ENCODE measurements around the gene KCND2.
"Not testable (repeated sequence)": the region's sequence is repeated elsewhere in the genome, so short reads cannot be mapped to it uniquely, and the experiment has no call there.

Gene KCND2

GRCh38 chr7:120272701-120273475, at the start of gene KCND2:
KCND2 (plus strand) TSS chr7:120273175.
- DNase-seq (ENCODE audit: low read depth), result no peak

DNA sequence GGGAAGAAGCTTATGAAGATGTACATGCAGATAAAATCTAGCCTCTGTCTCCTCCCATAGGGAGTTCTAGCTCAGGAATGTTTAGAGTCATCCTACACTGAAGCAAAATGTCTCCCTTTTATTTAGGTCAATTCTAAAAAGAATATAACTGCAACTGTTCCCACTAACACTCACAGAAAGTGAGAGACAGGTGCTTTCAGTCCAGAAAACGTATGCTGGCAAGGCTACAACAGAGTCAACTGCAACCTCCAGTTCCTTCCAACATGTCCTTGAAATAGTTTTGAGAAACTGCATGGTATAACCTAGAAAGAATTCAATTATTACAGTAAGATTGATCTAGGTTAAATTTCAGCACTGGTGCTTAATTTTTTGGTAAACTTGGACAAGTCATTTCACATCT, 46.8 kb upstream of the KCND2 start:
- DNase-seq (ENCODE audit: low read depth), result no peak

GRCh38 chr7:120227255-120227654, 45.7 kb upstream of the KCND2 start:
- DNase-seq (ENCODE audit: low read depth), result no peak

DNA sequence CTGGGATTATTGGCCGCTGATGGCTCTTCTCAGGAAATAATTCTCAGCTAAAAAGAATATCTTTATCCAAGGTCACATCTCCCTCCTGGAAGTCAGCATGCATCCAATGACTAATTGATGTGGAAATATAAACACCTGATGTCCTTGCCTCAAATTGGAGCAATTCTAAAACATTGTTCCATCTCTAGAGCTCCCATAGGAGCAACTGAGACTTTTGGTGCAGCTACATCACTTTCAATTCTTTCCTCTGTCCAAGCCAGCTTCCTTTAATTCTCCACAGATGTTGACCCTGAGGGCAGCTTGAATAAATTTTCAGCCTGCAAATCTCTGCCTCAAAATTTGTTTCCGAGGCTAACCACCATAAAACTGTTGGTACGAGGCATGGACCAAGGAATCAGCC, 43.9 kb upstream of the KCND2 start:
- no peak for DNase-seq (ENCODE audit: low read depth)

- DNase-seq (ENCODE audit: low read depth), result no peak
These were observed 39.6 kb upstream of the KCND2 start for GRCh38 chr7:120233338-120233737.

GRCh38 chr7:120240350-120240749, 32.6 kb upstream of the KCND2 start:
- DNase-seq (ENCODE audit: low read depth), result not testable (repeated sequence)

GRCh38 chr7:120241973-120242372, 31.0 kb upstream of the KCND2 start:
- no peak for DNase-seq (ENCODE audit: low read depth)

GRCh38 chr7:120254845-120255244, 18.1 kb upstream of the KCND2 start:
- no peak for DNase-seq (ENCODE audit: low read depth)

- DNase-seq (ENCODE audit: low read depth), result no peak
These were observed 16.5 kb upstream of the KCND2 start for GRCh38 chr7:120256344-120257070.

DNA sequence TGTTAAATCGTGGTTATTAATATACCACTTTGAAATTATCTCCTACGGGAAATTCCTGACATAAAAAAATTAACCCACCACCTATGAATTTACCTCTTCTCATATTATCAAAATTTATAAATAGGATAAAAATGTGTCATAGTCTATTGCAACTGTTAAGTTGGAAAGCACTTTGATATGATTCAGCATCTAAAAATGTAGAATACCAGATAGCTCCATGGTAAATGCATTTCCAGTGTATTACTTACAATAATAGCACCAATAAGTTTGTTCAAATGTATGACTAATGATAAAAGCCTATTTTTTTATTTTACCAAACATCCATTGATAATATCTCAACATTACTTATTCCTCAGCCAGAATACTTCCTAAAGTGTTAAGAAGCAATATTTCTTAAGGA, 13.6 kb upstream of the KCND2 start:
- no peak for DNase-seq (ENCODE audit: low read depth)

- DNase-seq (ENCODE audit: low read depth), result no peak
These were observed 12.9 kb upstream of the KCND2 start for GRCh38 chr7:120260111-120260510.

DNA sequence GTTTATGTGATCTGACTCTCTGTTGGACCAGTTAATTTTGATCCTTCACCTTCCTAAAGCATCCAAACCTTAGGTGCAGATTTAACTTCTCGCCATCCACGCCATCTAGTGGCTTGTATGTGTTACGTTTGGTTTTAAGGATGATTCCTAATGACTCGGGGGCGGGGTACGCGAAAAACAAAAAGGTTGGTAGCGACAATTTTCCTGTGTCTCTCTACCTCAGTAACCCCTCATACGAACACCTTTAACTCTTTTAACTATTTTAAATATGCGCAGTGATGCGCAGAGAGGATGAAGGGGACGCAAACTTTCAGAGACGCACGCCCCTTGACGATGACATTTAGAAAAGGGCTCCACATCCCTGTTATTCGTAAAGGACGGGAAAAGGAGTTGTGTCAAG, 714 bp upstream of the KCND2 start:
- peak; percentile 3 for DNase-seq (ENCODE audit: low read depth)

DNA sequence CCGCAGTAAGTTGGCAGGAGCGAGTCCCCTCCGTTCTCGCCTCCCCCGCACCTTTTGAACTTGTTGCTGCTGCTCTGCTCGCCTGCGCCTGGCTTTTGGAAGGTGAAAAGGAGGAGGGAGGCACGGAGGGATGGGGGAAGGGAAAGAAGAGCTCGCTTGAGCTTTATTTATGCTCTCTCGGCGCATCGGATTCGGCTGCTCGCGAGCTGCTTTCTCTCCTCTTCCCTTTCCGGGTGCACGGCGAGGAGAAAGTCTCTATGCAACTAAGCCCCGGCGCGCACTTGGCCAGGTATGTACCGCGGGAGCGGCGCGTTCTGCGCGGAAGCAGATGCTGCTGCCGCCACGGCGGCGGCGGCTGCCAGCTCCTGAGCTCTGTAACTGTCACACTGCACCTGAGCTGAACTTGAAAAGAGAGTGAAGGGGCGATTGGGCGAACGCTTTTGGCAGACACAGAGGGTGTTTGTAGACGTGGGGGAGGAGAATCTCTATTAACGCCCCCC, 551 bp downstream of the KCND2 start:
- no peak for DNase-seq (ENCODE audit: low read depth)

DNA sequence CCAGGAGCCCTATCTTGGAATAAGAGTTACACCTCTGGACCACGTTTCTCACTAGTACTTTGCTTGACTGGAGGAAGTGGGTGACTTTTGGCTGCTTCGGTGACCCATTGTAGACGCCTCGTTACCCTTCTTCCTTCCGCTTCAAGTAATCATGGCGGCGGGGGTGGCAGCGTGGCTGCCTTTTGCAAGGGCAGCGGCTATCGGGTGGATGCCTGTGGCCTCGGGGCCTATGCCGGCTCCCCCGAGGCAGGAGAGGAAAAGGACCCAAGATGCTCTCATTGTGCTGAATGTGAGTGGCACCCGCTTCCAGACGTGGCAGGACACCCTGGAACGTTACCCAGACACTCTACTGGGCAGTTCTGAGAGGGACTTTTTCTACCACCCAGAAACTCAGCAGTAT, 1.5 kb downstream of the KCND2 start:
- DNase-seq (ENCODE audit: low read depth), result no peak

- DNase-seq (ENCODE audit: low read depth), result no peak
These were observed 1.9 kb downstream of the KCND2 start for GRCh38 chr7:120274899-120275298.

- no peak for DNase-seq (ENCODE audit: low read depth)
These were observed 3.7 kb downstream of the KCND2 start for GRCh38 chr7:120276720-120277119.

- DNase-seq (ENCODE audit: low read depth), result no peak
These were observed 5.8 kb downstream of the KCND2 start for GRCh38 chr7:120278773-120279172.

GRCh38 chr7:120280743-120281142, 7.8 kb downstream of the KCND2 start:
- no peak for DNase-seq (ENCODE audit: low read depth)

DNA sequence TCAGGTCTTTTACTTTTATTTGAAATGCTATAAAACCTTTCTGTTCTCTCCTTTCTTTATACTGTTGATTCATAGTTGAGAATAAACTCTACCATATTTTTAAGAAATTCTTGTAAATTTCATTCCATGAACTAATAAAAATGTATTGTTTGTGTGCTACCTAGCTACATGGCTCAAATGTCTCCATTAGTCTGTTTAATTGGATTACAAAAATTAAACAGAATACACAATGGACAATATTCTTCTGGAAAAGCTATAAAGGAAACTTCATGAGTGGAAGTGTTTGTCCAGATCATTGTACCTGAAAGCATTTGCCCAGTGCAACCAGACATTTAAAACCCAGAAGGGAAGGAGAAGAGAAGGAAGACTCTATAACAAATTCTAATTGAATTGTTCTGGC, 20.1 kb downstream of the KCND2 start:
- no peak for DNase-seq (ENCODE audit: low read depth)

- DNase-seq (ENCODE audit: low read depth), result no peak
These were observed 29.2 kb downstream of the KCND2 start for GRCh38 chr7:120302190-120302589.

- DNase-seq (ENCODE audit: low read depth), result no peak
These were observed 30.1 kb downstream of the KCND2 start for GRCh38 chr7:120303105-120303504.

- no peak for DNase-seq (ENCODE audit: low read depth)
These were observed 31.7 kb downstream of the KCND2 start for GRCh38 chr7:120304674-120305073.

- DNase-seq (ENCODE audit: low read depth), result no peak
These were observed 35.1 kb downstream of the KCND2 start for GRCh38 chr7:120307991-120308545.
